IMR-90 (cell line): ENCODE measurements around the gene FIBCD1. TPM values are rescaled to one million over a fixed set of nuclear protein-coding genes. Genes with fewer than 3 reads are reported as not detected.

Source experiments
- ATAC-seq: fragments of 200-7000 bp; cut with Tn5 transposase; 2 replicates; pipeline ENCODE4 v1.9.1; 2020; ENCODE audit warnings: low read depth, mild to moderate bottlenecking, moderate library complexity
- BruUV-seq: library from RNA; stranded (reverse); fragments of 400-500 nt; replicated peaks from 2 replicates; lab custom pipeline; 2021; lab: Mats Ljungman, UMichigan
- CTCF ChIA-PET: fragments of 300-600 bp; formaldehyde crosslinking; extraction: SDS; loops from one replicate; lab custom pipeline; 2021; ENCODE audit warnings: antibody characterized with exemption; lab: Yijun Ruan, JAX
- POLR2A ChIA-PET: fragments of 300-600 bp; sonication (Branson Sonifier 250); formaldehyde crosslinking; loops from one replicate; lab custom pipeline; 2022; ENCODE audit warnings: antibody characterized with exemption; ENCODE audit not compliant: unreplicated experiment; lab: Charles Lee
- DNase-seq: peaks from one replicate; pipeline ENCODE4 v3.0.0; 2013
- H2AFZ ChIP-seq: replicated peaks from 2 replicates; pipeline ENCODE3; 2013; ENCODE audit warnings: low read length, mild to moderate bottlenecking; ENCODE audit not compliant: poor library complexity
- H2AK5ac ChIP-seq: 2 replicates; pipeline ENCODE4 v1.6.1; 2013; ENCODE audit warnings: low read depth, low read length, inconsistent platforms
- H2AK9ac ChIP-seq: replicated peaks from 2 replicates; pipeline ENCODE3; 2013; ENCODE audit warnings: mild to moderate bottlenecking, low read depth, low read length, moderate library complexity; ENCODE audit not compliant: poor library complexity
- H2BK120ac ChIP-seq: 2 replicates; pipeline ENCODE4 v1.6.1; 2013; ENCODE audit warnings: low read depth, low read length, inconsistent platforms
- H2BK15ac ChIP-seq: 3 replicates; pipeline ENCODE4 v1.6.1; 2013; ENCODE audit warnings: low read depth, low read length, inconsistent platforms
- H2BK20ac ChIP-seq: 2 replicates; pipeline ENCODE4 v1.6.1; 2013; ENCODE audit warnings: low read depth, mild to moderate bottlenecking, inconsistent platforms, low read length, moderate library complexity
- H2BK5ac ChIP-seq: 2 replicates; pipeline ENCODE4 v1.6.1; 2013; ENCODE audit warnings: mild to moderate bottlenecking, low read depth, low read length, inconsistent platforms; ENCODE audit not compliant: poor library complexity, severe bottlenecking
- H3K14ac ChIP-seq: replicated peaks from 2 replicates; pipeline ENCODE4 v1.6.1; 2013; ENCODE audit warnings: low read depth, low read length, inconsistent platforms
- H3K18ac ChIP-seq: 2 replicates; pipeline ENCODE4 v1.6.1; 2013; ENCODE audit warnings: low read depth, low read length, control low read depth
- H3K23ac ChIP-seq: 2 replicates; pipeline ENCODE4 v1.6.1; 2013; ENCODE audit warnings: low read depth, low read length, inconsistent platforms
- H3K27ac ChIP-seq: 2 replicates; pipeline ENCODE4 v1.5.1; 2013; ENCODE audit warnings: mild to moderate bottlenecking, control low read depth, low read length; ENCODE audit not compliant: insufficient read depth
- H3K27me3 ChIP-seq: 2 replicates; pipeline ENCODE4 v1.6.1; 2013; ENCODE audit warnings: low read length; ENCODE audit not compliant: control insufficient read depth, insufficient read depth
- H3K36me3 ChIP-seq: 2 replicates; pipeline ENCODE4 v1.6.1; 2013; ENCODE audit warnings: low read length, mixed read lengths; ENCODE audit not compliant: control insufficient read depth, insufficient read depth
- H3K4ac ChIP-seq: 2 replicates; pipeline ENCODE4 v1.6.1; 2013; ENCODE audit warnings: low read depth, low read length, inconsistent platforms
- H3K4me1 ChIP-seq: 2 replicates; pipeline ENCODE4 v1.6.1; 2013; ENCODE audit warnings: low read length, mixed read lengths; ENCODE audit not compliant: control insufficient read depth, insufficient read depth
- H3K4me2 ChIP-seq: 2 replicates; pipeline ENCODE4 v1.6.1; 2013; ENCODE audit warnings: low read depth, mild to moderate bottlenecking, control low read depth, low read length, moderate library complexity
- H3K4me3 ChIP-seq: 2 replicates; pipeline ENCODE4 v1.5.1; 2013; ENCODE audit warnings: low read depth, mild to moderate bottlenecking, control low read depth, low read length, moderate library complexity; ENCODE audit not compliant: insufficient read depth
- H3K56ac ChIP-seq: 2 replicates; pipeline ENCODE4 v1.6.1; 2013; ENCODE audit warnings: low read length, inconsistent platforms; ENCODE audit not compliant: insufficient read depth; ENCODE audit errors: extremely low read depth
- H3K79me1 ChIP-seq, 2 experiments: 2 replicates each; pipeline ENCODE4 v1.6.1; 2013; ENCODE audit warnings: low read length in 2 of 2, inconsistent platforms in 1 of 2, low read depth in 1 of 2
- H3K9ac ChIP-seq: 2 replicates; pipeline ENCODE4 v1.6.1; 2013; ENCODE audit warnings: low read depth, low read length, control low read depth
- H3K9me1 ChIP-seq: 2 replicates; pipeline ENCODE4 v1.6.1; 2013; ENCODE audit warnings: low read length, inconsistent platforms; ENCODE audit not compliant: insufficient read depth
- H3K9me3 ChIP-seq: 2 replicates; pipeline ENCODE4 v1.6.1; 2013; ENCODE audit warnings: low read length; ENCODE audit not compliant: control insufficient read depth, insufficient read depth
- H4K20me1 ChIP-seq: 2 replicates; pipeline ENCODE4 v1.6.1; 2013; ENCODE audit warnings: low read length, inconsistent platforms; ENCODE audit not compliant: insufficient read depth
- H4K5ac ChIP-seq: 2 replicates; pipeline ENCODE4 v1.6.1; 2013; ENCODE audit warnings: mild to moderate bottlenecking, low read depth, low read length, control low read depth
- H4K8ac ChIP-seq, 2 experiments: 2 replicates each; pipeline ENCODE4 v1.6.1; 2013; ENCODE audit warnings: low read depth in 2 of 2, low read length in 2 of 2, control low read depth in 1 of 2, inconsistent platforms in 1 of 2
- H4K91ac ChIP-seq: 2 replicates; pipeline ENCODE4 v1.6.1; 2013; ENCODE audit warnings: low read depth, low read length, inconsistent platforms; ENCODE audit not compliant: insufficient read depth
- CEBPB ChIP-seq: IDR thresholded peaks from 2 replicates; pipeline ENCODE4 v1.6.1; 2012; ENCODE audit warnings: low read depth, low read length, improper control_type of control experiment
- CHD1 ChIP-seq: IDR thresholded peaks from 2 replicates; pipeline ENCODE4 v1.6.1; 2012; ENCODE audit warnings: low read depth, low read length, improper control_type of control experiment
- FOS ChIP-seq: fragments of 150-350 bp; IDR thresholded peaks from 2 replicates; pipeline ENCODE4 v1.6.1; 2016; ENCODE audit warnings: low read depth, low read length
- MAFK ChIP-seq: IDR thresholded peaks from 2 replicates; pipeline ENCODE4 v1.6.1; 2012; ENCODE audit warnings: low read depth, low read length, improper control_type of control experiment
- MAZ ChIP-seq: IDR thresholded peaks from 2 replicates; pipeline ENCODE4 v1.6.1; 2012; ENCODE audit warnings: low read depth, mild to moderate bottlenecking, low read length, improper control_type of control experiment, moderate library complexity, borderline replicate concordance
- MXI1 ChIP-seq: IDR thresholded peaks from 2 replicates; pipeline ENCODE4 v1.6.1; 2012; ENCODE audit warnings: low read depth, mild to moderate bottlenecking, low read length, moderate library complexity, borderline replicate concordance
- NFE2L2 ChIP-seq: fragments of 150-350 bp; IDR thresholded peaks from 2 replicates; pipeline ENCODE4 v1.6.1; 2016; ENCODE audit warnings: low read depth, mild to moderate bottlenecking, low read length
- POLR2A ChIP-seq: IDR thresholded peaks from 2 replicates; pipeline ENCODE4 v1.6.1; 2012; ENCODE audit warnings: mild to moderate bottlenecking, low read depth, low read length
- RAD21 ChIP-seq: IDR thresholded peaks from 2 replicates; pipeline ENCODE4 v1.6.1; 2012; ENCODE audit warnings: low read length, improper control_type of control experiment
- WGBS, 2 experiments: methylation state at CpG; one replicate each; pipeline versions ENCODE4 v1.1.5 to v1.1.7; 2013; ENCODE audit warnings: missing lambda C conversion rate in 2 of 2; ENCODE audit not compliant: insufficient read length in 1 of 2; ENCODE audit errors: extremely low coverage in 2 of 2; 5-methylcytosine and 5-hydroxymethylcytosine counted together
- dilution Hi-C: fragments of 300-500 bp; cut with HindIII; formaldehyde crosslinking; loops from one replicate; pipeline ENCODE4 v1.14.3; 2018; ENCODE audit warnings: low sequenced_read_pairs; ENCODE audit not compliant: unreplicated experiment
- in situ Hi-C: fragments of 300-500 bp; cut with MboI; formaldehyde crosslinking; loops from 3 replicates; pipeline ENCODE4 v1.14.3; 2019; ENCODE audit warnings: low sequenced_read_pairs, inconsistent platforms, mixed read lengths
- intact Hi-C: fragments of 100-400 bp; cut with micrococcal nuclease; formaldehyde crosslinking; loops from 2 replicates; pipeline ENCODE4 v1.10.0; 2022
- polyA plus RNA-seq, 3 experiments: library from polyadenylated mRNA; depleted of rRNA; stranded (reverse); fragments of >200 nt; gene quantifications; 2 replicates each; pipeline ENCODE4 v1.2.3, GENCODE V29; 2012; ENCODE audit warnings: low replicate concordance in 1 of 3
- total RNA-seq: library from RNA; depleted of rRNA; stranded (reverse); fragments of >200 nt; gene quantifications from 2 replicates; pipeline ENCODE4 v1.2.3, GENCODE V29; 2012
- TF ChIP-seq, protein P1 (sequence below): fragments of 150-350 bp; IDR thresholded peaks from 2 replicates; pipeline ENCODE4 v1.6.1; 2017; ENCODE audit warnings: mild to moderate bottlenecking, antibody characterized with exemption, low read length, low read depth

FIBCD1 gene
- total and polyA plus RNA-seq, 2 of the 4 experiments (the other 2 are of a cell fraction), result 1.1 to 10.1 TPM

- WGBS, 2 experiments, result 90% methylated on average over 2 of the region's 12 CpGs; no CpG with 5 or more reads in 1 of the 2 experiments
- H2AK9ac ChIP-seq, result no peak overlapping the region
- intact Hi-C loops, result no loop called here
- H3K4me2 ChIP-seq, result no peak overlapping the region
- no peak overlapping the region for H3K18ac ChIP-seq
- no peak overlapping the region for H3K4ac ChIP-seq
- no peaks in the 10 kb centered on the region for H3K4me1 ChIP-seq
- H3K27ac ChIP-seq, result no peak overlapping the region
- dilution Hi-C loops, result no loop called here
- no peak overlapping the region for H4K91ac ChIP-seq
- no peaks in the 10 kb centered on the region for H4K20me1 ChIP-seq
- in situ Hi-C loops, result no loop called here
- H2BK5ac ChIP-seq, result no peak overlapping the region
- no peak overlapping the region; the same call in 1 of the 2 replicates for H3K23ac ChIP-seq
- no peak overlapping the region for H2AK5ac ChIP-seq
- H2AFZ ChIP-seq, result no peak overlapping the region
- H2BK20ac ChIP-seq, result no peak overlapping the region
- TF ChIP-seq MXI1 (no peak), RAD21 (no peak), MAFK (no peak), POLR2A (no peak), CEBPB (no peak), NFE2L2 (no peak), CHD1 (no peak), MAZ (no peak), FOS (no peak)
- TF ChIP-seq, protein P1, sequence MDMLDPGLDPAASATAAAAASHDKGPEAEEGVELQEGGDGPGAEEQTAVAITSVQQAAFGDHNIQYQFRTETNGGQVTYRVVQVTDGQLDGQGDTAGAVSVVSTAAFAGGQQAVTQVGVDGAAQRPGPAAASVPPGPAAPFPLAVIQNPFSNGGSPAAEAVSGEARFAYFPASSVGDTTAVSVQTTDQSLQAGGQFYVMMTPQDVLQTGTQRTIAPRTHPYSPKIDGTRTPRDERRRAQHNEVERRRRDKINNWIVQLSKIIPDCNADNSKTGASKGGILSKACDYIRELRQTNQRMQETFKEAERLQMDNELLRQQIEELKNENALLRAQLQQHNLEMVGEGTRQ, result no peak
- no peak overlapping the region for H3K9ac ChIP-seq
- POLR2A ChIA-PET, result no interaction called here
- peaks cover 42% of the 10 kb centered on the region for H3K27me3 ChIP-seq
- CTCF ChIA-PET, result no interaction called here
- no TSS peak for BruUV-seq
- ATAC-seq, result no peak
- H3K36me3 ChIP-seq, result no peaks in the 10 kb centered on the region
- H2BK120ac ChIP-seq, result no peak overlapping the region
- no peak overlapping the region for H2BK15ac ChIP-seq
- no peak for DNase-seq
- H4K5ac ChIP-seq, result no peak overlapping the region
- H3K79me1 ChIP-seq, result no peaks in the 10 kb centered on the region
- H4K8ac ChIP-seq, result no peak overlapping the region
- no peak overlapping the region for H3K4me3 ChIP-seq
- no peak overlapping the region for H3K14ac ChIP-seq
- H3K9me1 ChIP-seq, result no peaks in the 10 kb centered on the region
- H3K56ac ChIP-seq, result no peak overlapping the region
- no peaks in the 10 kb centered on the region for H3K9me3 ChIP-seq
Observed at GRCh38 chr9:130971294-130971849, 32.3 kb upstream of the FIBCD1 start.
